Esophagus muscularis mucosa (tissue), 3 donors: ENCODE measurements around the gene PCLAF.

Source experiments
- CTCF ChIP-seq, 3 experiments: fragments of 200-600 bp in 2 of 3; fragments of 450-650 bp in 1 of 3; sonication (generic) in 2 of 3; IDR thresholded peaks; one replicate each; pipeline ENCODE4 v1.5.1; 2017 to 2019; ENCODE audit warnings: antibody characterized with exemption in 3 of 3, mild to moderate bottlenecking in 2 of 3, moderate library complexity in 1 of 3
- POLR2A ChIP-seq: fragments of 450-650 bp; IDR thresholded peaks from one replicate; pipeline ENCODE4 v1.6.1; 2017; ENCODE audit warnings: antibody characterized with exemption, moderate library complexity, mild to moderate bottlenecking, low read depth

- TF ChIP-seq POLR2A, result no peak
- TF ChIP-seq CTCF (IDR thresholded peaks at IDR 0.05), result no peak
Observed at GRCh38 chr15:64340355-64340754, 40.9 kb downstream of the PCLAF start.
